ENCODE results near the gene PYGL.
"Not testable (repeated sequence)": the region's sequence is repeated elsewhere in the genome, so short reads cannot be mapped to it uniquely, and the experiment has no call there.

Gene PYGL

GRCh38 chr14:50954811-50955372 is 10.6 kb upstream of the PYGL start:
- Histone ChIP-seq H3K4me1 (ENCODE audit: control insufficient read depth, insufficient read depth, low read length, unreplicated experiment) (peaks cover 8% of the 10 kb centered on the region), H3K79me2 (ENCODE audit: control insufficient read depth, insufficient read depth, low read length, unreplicated experiment) (no peaks in the 10 kb centered on the region), H3K4me3 (ENCODE audit: low read depth, low read length) (no peak overlapping the region), H3K27me3 (ENCODE audit: insufficient read depth, low read length) (no peaks in the 10 kb centered on the region), H3K36me3 (ENCODE audit: insufficient read depth, low read length) (no peaks in the 10 kb centered on the region), H3K27ac (ENCODE audit: low read depth, low read length) (peak overlapping the region; percentile 92), H2AFZ (ENCODE audit: low read length, unreplicated experiment) (peak overlapping the region; percentile 68)

DNA sequence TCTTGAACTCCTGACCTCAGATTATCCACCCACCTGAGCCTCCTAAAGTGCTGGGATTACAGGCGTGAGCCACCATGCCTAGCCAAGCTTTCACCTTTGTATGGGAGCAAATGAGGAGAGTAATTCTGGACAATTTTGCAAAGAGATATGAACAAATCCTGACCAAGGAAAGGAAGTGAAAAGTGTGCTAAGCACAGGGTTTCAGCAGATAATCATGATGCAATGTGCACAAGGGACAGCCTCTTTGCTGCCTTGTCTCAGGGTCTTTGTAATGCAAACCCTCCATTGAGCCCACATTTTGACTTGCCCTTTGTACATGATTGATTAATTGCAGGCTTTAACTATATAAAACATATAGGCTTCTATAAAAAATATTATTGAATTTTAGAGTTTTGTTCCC is 9.2 kb upstream of the PYGL start:
- no peak overlapping the region for H3K4me3 ChIP-seq (ENCODE audit: low read depth, low read length)
- H2AFZ ChIP-seq (ENCODE audit: low read length, unreplicated experiment), result no peak overlapping the region
- H3K27ac ChIP-seq (ENCODE audit: low read depth, low read length), result no peak overlapping the region
- H3K79me2 ChIP-seq (ENCODE audit: control insufficient read depth, insufficient read depth, low read length, unreplicated experiment), result no peaks in the 10 kb centered on the region
- H3K27me3 ChIP-seq (ENCODE audit: insufficient read depth, low read length), result no peaks in the 10 kb centered on the region
- H3K36me3 ChIP-seq (ENCODE audit: insufficient read depth, low read length), result no peaks in the 10 kb centered on the region
- H3K4me1 ChIP-seq (ENCODE audit: control insufficient read depth, insufficient read depth, low read length, unreplicated experiment), result peaks cover 8% of the 10 kb centered on the region

GRCh38 chr14:50951032-50951431 is 6.7 kb upstream of the PYGL start:
- no peak overlapping the region for H3K27ac ChIP-seq (ENCODE audit: low read depth, low read length)
- no peak overlapping the region for H3K4me3 ChIP-seq (ENCODE audit: low read depth, low read length)
- H3K79me2 ChIP-seq (ENCODE audit: control insufficient read depth, insufficient read depth, low read length, unreplicated experiment), result no peaks in the 10 kb centered on the region
- no peak overlapping the region for H2AFZ ChIP-seq (ENCODE audit: low read length, unreplicated experiment)
- no peaks in the 10 kb centered on the region; the same call in 1 of the 2 replicates for H3K36me3 ChIP-seq (ENCODE audit: insufficient read depth, low read length)
- no peaks in the 10 kb centered on the region for H3K27me3 ChIP-seq (ENCODE audit: insufficient read depth, low read length)
- peaks cover 8% of the 10 kb centered on the region for H3K4me1 ChIP-seq (ENCODE audit: control insufficient read depth, insufficient read depth, low read length, unreplicated experiment)

DNA sequence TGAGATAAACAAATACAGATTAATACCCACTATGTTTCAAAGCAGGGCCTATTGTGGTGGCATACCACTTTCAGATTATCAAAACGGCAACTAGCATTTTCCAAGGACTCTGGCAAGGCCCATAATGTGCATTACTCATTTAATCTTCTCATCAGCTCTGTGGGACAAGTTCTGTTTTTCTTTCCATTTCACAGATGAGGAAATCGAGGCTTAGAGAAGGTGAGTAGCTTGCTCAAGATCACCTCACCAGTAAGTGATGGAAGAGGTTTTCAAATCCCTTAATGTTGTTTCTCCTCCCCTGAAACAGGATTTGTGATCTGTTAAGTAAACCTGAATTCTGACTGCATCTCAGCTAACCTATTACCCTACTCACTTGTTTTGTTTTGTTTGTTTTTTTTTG is 3.9 kb upstream of the PYGL start:
- Histone ChIP-seq H3K27me3 (ENCODE audit: insufficient read depth, low read length) (no peaks in the 10 kb centered on the region), H2AFZ (ENCODE audit: low read length, unreplicated experiment) (no peak overlapping the region)

DNA sequence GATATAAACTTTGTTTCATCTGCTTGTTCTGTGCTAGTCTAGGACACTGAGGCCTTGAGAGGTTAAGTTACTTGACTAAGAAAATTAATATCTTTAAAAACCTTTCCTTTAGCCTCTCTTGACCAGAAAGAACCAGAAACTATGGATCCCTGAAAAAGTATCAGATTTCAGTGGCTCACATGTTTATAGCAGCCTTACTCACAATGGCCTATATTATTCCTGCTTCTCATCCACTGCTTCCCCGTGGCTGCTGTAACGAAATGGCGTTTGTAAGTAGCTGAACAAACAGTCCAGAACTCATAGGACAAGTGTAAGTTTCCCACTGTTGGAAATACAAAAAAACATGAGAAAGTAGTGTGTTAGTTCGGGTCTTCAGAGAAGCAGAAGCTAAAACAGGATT is 3.2 kb upstream of the PYGL start:
- Histone ChIP-seq H3K4me3 (ENCODE audit: low read depth, low read length) (no peak overlapping the region), H2AFZ (ENCODE audit: low read length, unreplicated experiment) (no peak overlapping the region)

More for the DNA sequence above, 3.9 kb upstream of the PYGL start:
- Histone ChIP-seq H3K79me2 (ENCODE audit: control insufficient read depth, insufficient read depth, low read length, unreplicated experiment) (peaks cover 9% of the 10 kb centered on the region), H3K36me3 (ENCODE audit: insufficient read depth, low read length) (no peaks in the 10 kb centered on the region; the same call in 1 of the 2 replicates), H3K4me3 (ENCODE audit: low read depth, low read length) (no peak overlapping the region), H3K27ac (ENCODE audit: low read depth, low read length) (no peak overlapping the region), H3K4me1 (ENCODE audit: control insufficient read depth, insufficient read depth, low read length, unreplicated experiment) (no peaks in the 10 kb centered on the region)

DNA sequence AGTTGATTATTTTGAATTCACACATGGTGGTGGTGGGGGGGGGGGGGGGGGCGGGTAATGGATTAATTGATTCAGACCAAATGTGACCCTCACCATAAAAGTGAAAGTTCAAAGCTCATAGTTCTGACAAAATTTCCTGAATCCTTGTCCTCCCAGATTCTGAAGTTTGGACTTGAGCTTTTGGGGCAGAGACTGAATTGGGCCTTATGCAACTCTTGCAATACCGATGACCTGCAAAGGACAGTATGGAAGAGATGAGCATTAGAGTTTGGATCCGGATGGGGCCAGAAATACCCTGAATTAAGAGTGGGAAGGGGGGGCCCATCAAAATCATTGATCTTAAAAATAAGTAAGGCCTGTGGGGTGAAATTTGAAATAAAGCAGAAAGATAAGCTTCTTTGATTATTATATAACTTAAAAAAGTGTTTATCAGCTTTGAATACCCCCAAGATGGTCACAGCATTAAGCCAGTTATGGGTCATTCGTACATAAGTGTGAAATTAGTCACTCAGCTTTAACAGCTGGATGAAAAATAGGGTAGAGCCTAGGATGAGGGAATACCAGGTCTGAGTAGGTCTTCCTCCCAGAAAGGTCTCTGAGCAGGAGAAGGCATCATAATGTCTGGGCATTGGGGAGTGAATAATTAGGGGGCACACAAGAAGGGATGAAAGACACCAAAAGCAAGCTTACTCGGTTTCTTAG is 2.1 kb upstream of the PYGL start:
- Histone ChIP-seq H3K79me2 (ENCODE audit: control insufficient read depth, insufficient read depth, low read length, unreplicated experiment) (peaks cover 24% of the 10 kb centered on the region), H3K4me1 (ENCODE audit: control insufficient read depth, insufficient read depth, low read length, unreplicated experiment) (no peaks in the 10 kb centered on the region), H3K27me3 (ENCODE audit: insufficient read depth, low read length) (no peaks in the 10 kb centered on the region), H3K27ac (ENCODE audit: low read depth, low read length) (no peak overlapping the region), H3K36me3 (ENCODE audit: insufficient read depth, low read length) (peaks cover 6% of the 10 kb centered on the region; the same call in 1 of the 2 replicates), H2AFZ (ENCODE audit: low read length, unreplicated experiment) (no peak overlapping the region), H3K4me3 (ENCODE audit: low read depth, low read length) (no peak overlapping the region)

More for the DNA sequence above, 3.2 kb upstream of the PYGL start:
- peaks cover 16% of the 10 kb centered on the region for H3K79me2 ChIP-seq (ENCODE audit: control insufficient read depth, insufficient read depth, low read length, unreplicated experiment)
- H3K36me3 ChIP-seq (ENCODE audit: insufficient read depth, low read length), result no peaks in the 10 kb centered on the region; the same call in 1 of the 2 replicates
- H3K27me3 ChIP-seq (ENCODE audit: insufficient read depth, low read length), result no peaks in the 10 kb centered on the region
- H3K4me1 ChIP-seq (ENCODE audit: control insufficient read depth, insufficient read depth, low read length, unreplicated experiment), result no peaks in the 10 kb centered on the region
- H3K27ac ChIP-seq (ENCODE audit: low read depth, low read length), result no peak overlapping the region

- H3K4me1 ChIP-seq (ENCODE audit: control insufficient read depth, insufficient read depth, low read length, unreplicated experiment), result no peaks in the 10 kb centered on the region
- peak overlapping the region; percentile 97 for H2AFZ ChIP-seq (ENCODE audit: low read length, unreplicated experiment)
- peak overlapping the region; percentile 65 for H3K27ac ChIP-seq (ENCODE audit: low read depth, low read length)
- peaks cover 38% of the 10 kb centered on the region for H3K79me2 ChIP-seq (ENCODE audit: control insufficient read depth, insufficient read depth, low read length, unreplicated experiment)
- peak overlapping the region; percentile 85 for H3K4me3 ChIP-seq (ENCODE audit: low read depth, low read length)
- peaks cover 13% of the 10 kb centered on the region; the same call in 1 of the 2 replicates for H3K36me3 ChIP-seq (ENCODE audit: insufficient read depth, low read length)
- no peaks in the 10 kb centered on the region for H3K27me3 ChIP-seq (ENCODE audit: insufficient read depth, low read length)
Observed at GRCh38 chr14:50944647-50945413, 547 bp upstream of the PYGL start.

DNA sequence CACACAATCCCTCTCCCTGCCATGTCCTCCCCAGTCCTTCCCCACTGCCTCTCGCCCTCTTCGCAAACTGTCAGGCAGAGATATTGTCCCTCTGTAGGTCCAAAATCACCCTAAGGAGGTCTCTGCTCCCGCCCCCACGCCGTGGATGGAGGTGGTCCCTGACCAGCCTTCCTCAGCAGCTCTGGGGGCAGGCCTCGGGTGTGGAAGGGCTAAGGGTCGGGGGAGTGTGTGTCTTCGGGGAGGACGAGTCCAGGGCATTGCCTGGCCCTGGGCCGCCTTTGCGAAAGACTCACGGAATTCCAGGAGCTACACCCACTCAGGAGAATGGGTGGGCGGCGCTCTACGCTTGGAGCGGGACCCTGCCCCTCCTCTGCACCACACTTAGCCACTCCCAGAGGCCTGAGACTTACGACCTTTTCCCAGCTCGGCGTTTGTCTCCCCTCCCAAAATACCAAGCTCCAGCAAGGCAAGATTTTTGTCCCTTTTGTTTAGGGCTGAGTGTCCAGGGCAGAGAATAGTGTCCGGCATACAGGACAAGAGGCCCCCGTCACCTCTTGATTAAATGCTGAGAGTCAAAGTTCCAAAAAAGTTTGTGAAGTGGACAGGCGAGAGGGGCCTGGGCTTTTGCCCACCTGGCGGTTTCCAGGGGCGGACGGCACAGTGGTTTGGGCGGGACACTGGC is 881 bp downstream of the PYGL start:
- H3K27me3 ChIP-seq (ENCODE audit: insufficient read depth, low read length), result no peaks in the 10 kb centered on the region
- peak overlapping the region; percentile 85 for H3K4me3 ChIP-seq (ENCODE audit: low read depth, low read length)
- peaks cover 45% of the 10 kb centered on the region for H3K79me2 ChIP-seq (ENCODE audit: control insufficient read depth, insufficient read depth, low read length, unreplicated experiment)
- H3K4me1 ChIP-seq (ENCODE audit: control insufficient read depth, insufficient read depth, low read length, unreplicated experiment), result peaks cover 7% of the 10 kb centered on the region
- peak overlapping the region; percentile 27 for H3K27ac ChIP-seq (ENCODE audit: low read depth, low read length)
- H2AFZ ChIP-seq (ENCODE audit: low read length, unreplicated experiment), result peak overlapping the region; percentile 97
- H3K36me3 ChIP-seq (ENCODE audit: insufficient read depth, low read length), result peaks cover 13% of the 10 kb centered on the region; the same call in 1 of the 2 replicates

- Histone ChIP-seq H3K36me3 (ENCODE audit: insufficient read depth, low read length) (peaks cover 13% of the 10 kb centered on the region; the same call in 1 of the 2 replicates), H3K79me2 (ENCODE audit: control insufficient read depth, insufficient read depth, low read length, unreplicated experiment) (peaks cover 50% of the 10 kb centered on the region), H3K4me1 (ENCODE audit: control insufficient read depth, insufficient read depth, low read length, unreplicated experiment) (peaks cover 23% of the 10 kb centered on the region)
- not testable (repeated sequence) for H3K27ac ChIP-seq (ENCODE audit: low read depth, low read length); H3K4me3 ChIP-seq (ENCODE audit: low read depth, low read length); H2AFZ ChIP-seq (ENCODE audit: low read length, unreplicated experiment); H3K27me3 ChIP-seq (ENCODE audit: insufficient read depth, low read length)
Observed at GRCh38 chr14:50941638-50942037, 2.6 kb downstream of the PYGL start.

DNA sequence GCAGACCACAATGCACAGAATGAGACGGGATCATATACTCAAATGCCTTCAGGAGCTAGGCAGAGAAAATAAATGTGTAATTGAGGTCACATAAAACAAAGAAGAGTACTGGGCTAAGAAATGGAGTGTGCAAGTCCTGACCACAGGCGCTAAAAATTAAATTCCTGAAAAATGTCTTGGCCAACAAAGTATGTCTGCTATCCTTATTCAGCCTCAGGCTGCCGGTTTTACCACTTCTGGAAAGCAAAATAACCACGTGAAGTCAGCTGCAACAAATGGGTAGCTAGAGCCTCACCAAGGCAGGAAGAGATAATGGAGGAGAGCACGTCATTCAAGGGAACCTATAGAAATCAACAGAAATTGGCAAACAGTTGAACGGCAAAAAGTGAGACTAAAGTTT is 3.1 kb downstream of the PYGL start:
- peaks cover 24% of the 10 kb centered on the region for H3K4me1 ChIP-seq (ENCODE audit: control insufficient read depth, insufficient read depth, low read length, unreplicated experiment)
- no peaks in the 10 kb centered on the region for H3K27me3 ChIP-seq (ENCODE audit: insufficient read depth, low read length)
- peaks cover 15% of the 10 kb centered on the region for H3K36me3 ChIP-seq (ENCODE audit: insufficient read depth, low read length)
- H2AFZ ChIP-seq (ENCODE audit: low read length, unreplicated experiment), result no peak overlapping the region
- peaks cover 53% of the 10 kb centered on the region for H3K79me2 ChIP-seq (ENCODE audit: control insufficient read depth, insufficient read depth, low read length, unreplicated experiment)
- no peak overlapping the region for H3K27ac ChIP-seq (ENCODE audit: low read depth, low read length)
- H3K4me3 ChIP-seq (ENCODE audit: low read depth, low read length), result no peak overlapping the region
